Measurements from ENCODE around the gene ARHGAP20. TPM values are rescaled to one million over a fixed set of nuclear protein-coding genes. Genes with fewer than 3 reads are reported as not detected.

The ARHGAP20 gene
- total and polyA plus RNA-seq, 2 of the 4 experiments (the other 2 are of a cell fraction), result 1.4 to 2.5 TPM

DNA sequence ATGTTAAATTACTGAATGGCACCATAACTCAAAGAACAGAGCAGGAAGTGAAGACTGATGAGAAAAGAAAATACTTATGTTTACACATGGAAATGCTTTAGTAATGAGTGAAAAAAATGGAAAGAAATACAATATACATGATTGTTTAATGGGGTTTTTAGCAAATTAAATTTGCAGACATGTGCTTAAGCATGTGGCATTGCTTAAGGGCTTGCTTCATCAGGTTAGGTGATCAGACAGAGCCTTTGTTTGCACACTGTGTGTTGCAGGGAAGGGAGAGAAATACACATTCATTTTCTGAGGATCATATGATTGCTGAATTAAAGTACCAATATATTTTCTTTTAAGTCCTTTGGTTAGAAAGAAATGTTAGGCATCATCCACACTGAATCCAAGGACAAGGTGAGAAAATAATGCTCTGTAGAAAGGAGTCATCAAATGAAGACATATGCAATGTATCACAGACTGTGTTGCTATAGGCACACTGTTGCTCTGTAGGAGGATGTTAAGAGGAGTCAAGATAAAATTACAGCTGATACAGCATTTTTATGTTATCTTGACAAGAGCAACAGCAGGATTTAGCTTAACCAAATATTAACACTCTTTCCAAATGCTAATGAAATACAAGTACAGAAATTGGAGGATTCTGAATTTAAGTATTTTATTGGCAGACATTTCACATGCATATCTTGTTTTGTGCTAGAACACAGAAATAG lies 23.4 kb upstream of the ARHGAP20 start:
- Histone ChIP-seq H2BK20ac (ENCODE audit: low read depth, low read length) (no peak overlapping the region), H2AK9ac (replicated peaks; ENCODE audit: low read depth, low read length, poor library complexity) (no peak overlapping the region), H3K79me1 (ENCODE audit: low read depth in 1 of 2, low read length in 2 of 2) (no peaks in the 10 kb centered on the region), H3K9ac (ENCODE audit: low read depth, low read length) (no peak overlapping the region), H3K18ac (ENCODE audit: low read depth, low read length) (no peak overlapping the region), H3K9me1 (ENCODE audit: insufficient read depth, low read length) (no peaks in the 10 kb centered on the region), H3K27ac (ENCODE audit: insufficient read depth, low read length) (no peak overlapping the region), H2AK5ac (ENCODE audit: low read depth, low read length) (no peak overlapping the region), H2AFZ (replicated peaks; ENCODE audit: low read length, poor library complexity) (no peak overlapping the region), H4K20me1 (ENCODE audit: insufficient read depth, low read length) (no peaks in the 10 kb centered on the region), H2BK120ac (ENCODE audit: low read depth, low read length) (no peak overlapping the region), H3K36me3 (ENCODE audit: control insufficient read depth, insufficient read depth, low read length) (no peaks in the 10 kb centered on the region), H4K5ac (ENCODE audit: low read depth, low read length) (no peak overlapping the region), H3K27me3 (ENCODE audit: control insufficient read depth, insufficient read depth, low read length) (no peaks in the 10 kb centered on the region), H3K23ac (ENCODE audit: low read depth, low read length) (no peak overlapping the region), H3K4me3 (ENCODE audit: insufficient read depth, low read depth, low read length) (no peak overlapping the region), H3K4ac (ENCODE audit: low read depth, low read length) (no peak overlapping the region), H4K8ac (ENCODE audit: low read depth in 2 of 2, low read length in 2 of 2) (no peak overlapping the region), H3K4me1 (ENCODE audit: control insufficient read depth, insufficient read depth, low read length) (no peaks in the 10 kb centered on the region), H2BK15ac (ENCODE audit: low read depth, low read length) (no peak overlapping the region), H4K91ac (ENCODE audit: insufficient read depth, low read depth, low read length) (no peak overlapping the region), H3K14ac (replicated peaks; ENCODE audit: low read depth, low read length) (no peak overlapping the region), H3K9me3 (ENCODE audit: control insufficient read depth, insufficient read depth, low read length) (no peaks in the 10 kb centered on the region), H3K4me2 (ENCODE audit: low read depth, low read length) (no peak overlapping the region), H2BK5ac (ENCODE audit: low read depth, low read length, poor library complexity, severe bottlenecking) (no peak overlapping the region), H3K56ac (ENCODE audit: extremely low read depth, insufficient read depth, low read length) (no peak overlapping the region)
- no TSS peak for BruUV-seq (replicated peaks)
- TF ChIP-seq MAZ (IDR thresholded peaks at IDR 0.05; ENCODE audit: borderline replicate concordance, low read depth, low read length) (no peak), CEBPB (IDR thresholded peaks at IDR 0.05; ENCODE audit: low read depth, low read length) (no peak), NFE2L2 (IDR thresholded peaks at IDR 0.05; ENCODE audit: low read depth, low read length) (no peak), FOS (IDR thresholded peaks at IDR 0.05; ENCODE audit: low read depth, low read length) (no peak), POLR2A (IDR thresholded peaks at IDR 0.05; ENCODE audit: low read depth, low read length) (no peak), BHLHE40 (IDR thresholded peaks at IDR 0.05; ENCODE audit: low read depth, low read length) (no peak), MAFK (IDR thresholded peaks at IDR 0.05; ENCODE audit: low read depth, low read length) (peak; percentile 96)
- TF ChIP-seq, protein P1, sequence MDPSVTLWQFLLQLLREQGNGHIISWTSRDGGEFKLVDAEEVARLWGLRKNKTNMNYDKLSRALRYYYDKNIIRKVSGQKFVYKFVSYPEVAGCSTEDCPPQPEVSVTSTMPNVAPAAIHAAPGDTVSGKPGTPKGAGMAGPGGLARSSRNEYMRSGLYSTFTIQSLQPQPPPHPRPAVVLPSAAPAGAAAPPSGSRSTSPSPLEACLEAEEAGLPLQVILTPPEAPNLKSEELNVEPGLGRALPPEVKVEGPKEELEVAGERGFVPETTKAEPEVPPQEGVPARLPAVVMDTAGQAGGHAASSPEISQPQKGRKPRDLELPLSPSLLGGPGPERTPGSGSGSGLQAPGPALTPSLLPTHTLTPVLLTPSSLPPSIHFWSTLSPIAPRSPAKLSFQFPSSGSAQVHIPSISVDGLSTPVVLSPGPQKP (IDR thresholded peaks at IDR 0.05; ENCODE audit: borderline replicate concordance, low read depth, low read length), result no peak
- ATAC-seq (ENCODE audit: low read depth) (no peak), DNase-seq (no peak)
- intact Hi-C loops (cut with micrococcal nuclease) (no loop called here), dilution Hi-C loops (cut with HindIII; ENCODE audit: low sequenced_read_pairs, unreplicated experiment) (no loop called here), in situ Hi-C loops (cut with MboI; ENCODE audit: low sequenced_read_pairs) (no loop called here)
- ChIA-PET CTCF (no interaction called here), POLR2A (ENCODE audit: unreplicated experiment) (no interaction called here)
